ENCODE results near the gene CDR2. TPM values are rescaled to one million over a fixed set of nuclear protein-coding genes. Genes with fewer than 3 reads are reported as not detected.

Gene CDR2
- total RNA-seq, 1 donor from 2014 or later = 19.8 TPM

DNA sequence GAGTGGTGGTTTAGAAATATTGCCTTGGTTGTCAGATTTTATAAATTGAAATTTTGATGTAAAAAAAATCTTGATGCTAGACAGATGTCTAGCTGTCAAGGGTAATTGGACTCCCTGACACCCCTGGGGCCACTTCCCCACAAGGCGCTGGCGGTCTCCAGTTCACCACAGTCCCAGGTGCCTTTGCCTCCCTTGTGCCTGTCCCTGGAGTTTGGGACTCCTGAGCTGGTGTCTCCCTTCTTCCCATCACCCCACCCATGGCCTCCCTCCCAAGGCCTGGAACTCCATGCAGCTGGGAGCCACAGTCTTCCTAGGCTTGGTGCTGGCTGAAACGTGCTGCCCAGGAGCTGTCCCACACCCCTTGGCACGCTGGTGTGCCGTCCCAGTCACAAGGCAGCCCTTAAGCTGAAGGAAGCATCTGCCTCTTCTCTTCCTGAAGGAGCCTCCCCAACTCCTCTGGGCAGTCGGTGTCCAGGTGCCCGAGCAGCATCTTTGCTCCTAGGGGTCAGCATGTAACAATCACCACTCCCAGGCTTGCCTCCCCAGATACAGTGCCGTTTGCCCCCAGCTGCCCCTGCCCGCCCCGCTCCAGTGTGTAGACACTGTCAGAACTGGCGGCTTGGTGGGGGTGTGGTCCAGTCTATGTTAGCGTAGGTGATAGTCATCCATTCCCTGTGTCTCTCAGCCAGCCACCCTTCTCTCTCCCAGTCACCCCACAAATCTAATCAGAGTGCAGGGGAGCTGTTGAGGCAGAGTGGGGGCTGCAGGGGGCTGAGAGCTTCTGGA lies 51.1 kb downstream of the CDR2 start:
- DNase-seq = no peak

DNA sequence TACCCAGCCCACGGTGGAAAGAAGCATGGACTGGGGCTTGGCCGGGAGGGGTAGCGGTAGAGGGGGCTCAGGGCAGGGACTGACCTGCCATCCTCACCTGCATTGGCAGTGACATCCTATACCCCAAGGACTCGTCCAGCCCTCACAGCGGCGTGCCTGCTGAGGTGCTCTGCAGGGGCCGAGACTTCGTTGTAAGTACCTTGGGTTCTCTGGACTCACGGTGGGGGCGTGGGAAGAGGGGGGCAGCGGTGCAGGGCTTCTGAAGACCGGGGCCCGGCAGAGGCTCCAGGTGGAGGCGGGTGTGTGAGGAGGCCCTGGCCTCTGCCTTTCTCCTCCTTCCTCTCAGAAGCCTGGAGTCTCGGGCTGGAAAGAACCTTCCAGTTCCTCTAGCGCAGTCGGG lies 51.7 kb downstream of the CDR2 start:
- DNase-seq = no peak

DNA sequence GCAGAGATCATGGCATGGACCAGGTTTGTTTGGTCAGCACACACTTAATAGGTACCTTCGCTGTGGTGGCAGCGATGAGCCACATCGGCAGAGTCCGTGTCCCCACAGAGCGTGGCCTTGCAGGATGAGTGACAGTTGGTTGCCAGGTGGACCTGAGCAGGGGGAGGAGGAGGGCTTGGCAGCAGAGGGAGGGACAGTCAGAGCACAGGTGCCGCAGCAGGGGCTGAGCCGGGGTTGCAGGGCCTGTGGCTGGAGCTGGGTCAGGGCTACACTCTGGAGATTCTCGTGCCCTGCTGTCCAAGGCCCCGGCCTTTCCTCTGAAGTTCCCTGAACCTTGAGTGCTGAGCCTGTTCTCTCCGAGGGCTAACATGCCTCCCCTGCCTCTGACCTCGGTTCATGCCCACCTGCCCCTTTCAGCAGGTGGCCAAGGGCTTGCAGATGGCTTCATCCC lies 52.4 kb downstream of the CDR2 start:
- no peak for DNase-seq

DNA sequence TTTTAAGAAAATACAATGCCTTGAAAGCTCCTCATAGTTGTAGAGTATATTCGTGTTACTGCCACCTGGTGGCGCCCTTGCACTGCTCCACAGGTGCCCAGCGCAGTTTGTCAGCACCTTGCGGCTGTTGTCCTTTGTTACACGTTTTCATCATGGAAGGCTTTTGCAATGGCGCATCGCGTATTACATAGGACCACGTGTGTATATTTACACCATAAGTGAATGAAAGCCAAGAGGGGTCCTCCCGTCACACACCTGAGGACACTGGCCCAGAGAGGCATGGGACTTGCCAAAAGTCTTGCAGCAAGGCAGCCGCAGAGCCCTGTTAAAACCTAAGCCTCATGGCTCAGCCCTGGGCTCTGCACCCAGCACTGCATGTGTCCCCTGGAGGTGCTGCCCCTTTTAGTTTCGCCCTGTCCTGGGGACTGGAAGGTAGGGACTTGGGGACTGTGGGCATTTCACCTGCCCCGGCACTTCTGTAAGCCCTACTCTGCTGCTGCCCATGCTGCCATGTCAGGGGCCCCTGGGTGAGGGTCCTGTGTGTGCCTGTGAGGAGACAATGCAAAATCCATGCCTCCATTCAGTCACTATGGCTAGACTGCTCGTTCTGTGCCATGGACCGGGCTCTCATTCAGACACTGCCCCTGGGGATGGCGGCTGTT lies 52.9 kb downstream of the CDR2 start:
- peak; percentile 25 for DNase-seq

DNA sequence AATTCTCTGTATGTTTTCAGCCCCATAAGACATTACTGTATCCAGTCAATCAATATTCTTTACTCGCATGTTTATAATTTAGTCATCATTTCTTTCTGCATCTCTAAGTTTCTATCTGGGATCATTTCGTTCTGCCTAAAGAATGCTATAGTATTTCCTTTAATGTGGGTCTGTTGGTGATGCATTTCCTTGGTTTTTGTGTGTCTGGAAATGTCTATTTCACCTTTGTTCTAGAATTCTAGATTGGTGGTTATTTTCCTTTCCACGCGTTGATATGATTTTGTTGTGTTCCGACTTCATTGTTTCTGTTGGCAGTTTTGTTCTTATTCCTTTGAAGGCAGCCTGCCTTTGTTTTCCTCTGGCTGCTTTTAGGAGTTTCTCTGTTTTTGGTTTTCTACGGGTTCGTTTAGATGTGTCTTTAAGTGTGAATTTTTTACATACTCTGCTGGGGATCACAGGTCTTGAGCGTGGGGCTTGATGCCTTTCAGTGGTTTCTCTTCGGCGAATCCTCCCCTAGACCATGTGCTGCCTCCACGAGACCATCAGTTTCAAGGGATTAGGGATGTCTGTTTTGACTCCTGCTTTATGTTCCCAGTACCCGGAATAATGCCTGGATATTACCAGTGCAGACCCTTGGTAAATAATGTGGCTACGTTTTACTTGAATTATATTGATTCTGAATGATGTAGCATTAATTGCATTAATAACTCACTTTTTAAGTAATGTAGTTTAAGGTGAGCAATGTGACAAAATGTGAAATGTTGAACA lies 53.7 kb downstream of the CDR2 start:
- DNase-seq = no peak

DNA sequence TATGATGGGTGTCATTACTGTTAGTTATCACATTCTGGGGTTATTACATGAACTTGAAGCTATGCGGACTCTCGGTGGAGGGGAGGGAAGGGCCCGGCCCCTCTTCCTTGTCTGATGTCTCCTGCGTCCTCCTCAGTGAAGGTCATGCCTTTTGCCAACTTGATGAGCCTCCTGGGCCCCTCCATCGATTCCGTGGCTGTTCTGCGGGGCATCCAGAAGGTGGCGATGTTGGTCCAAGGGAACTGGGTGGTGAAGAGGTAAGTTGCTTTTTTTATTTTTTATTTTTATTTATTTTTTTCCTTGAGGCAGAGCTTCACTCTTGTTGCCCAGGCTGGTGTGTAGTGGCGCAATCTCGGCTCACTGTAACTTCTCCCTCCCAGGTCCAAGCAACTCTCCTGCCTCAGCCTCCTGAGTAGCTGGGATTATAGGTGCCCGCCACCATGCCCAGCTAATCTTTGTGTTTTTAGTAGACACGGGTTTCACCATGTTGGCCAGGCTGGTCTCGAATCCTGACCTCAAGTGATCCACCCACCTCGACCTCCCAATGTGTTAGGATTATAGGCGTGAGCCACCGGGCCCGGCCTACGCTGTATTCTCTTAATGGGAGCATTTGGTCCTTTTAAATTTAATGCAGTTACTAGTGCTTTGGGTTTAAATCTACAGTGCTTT lies 55.6 kb downstream of the CDR2 start:
- no peak for DNase-seq

DNA sequence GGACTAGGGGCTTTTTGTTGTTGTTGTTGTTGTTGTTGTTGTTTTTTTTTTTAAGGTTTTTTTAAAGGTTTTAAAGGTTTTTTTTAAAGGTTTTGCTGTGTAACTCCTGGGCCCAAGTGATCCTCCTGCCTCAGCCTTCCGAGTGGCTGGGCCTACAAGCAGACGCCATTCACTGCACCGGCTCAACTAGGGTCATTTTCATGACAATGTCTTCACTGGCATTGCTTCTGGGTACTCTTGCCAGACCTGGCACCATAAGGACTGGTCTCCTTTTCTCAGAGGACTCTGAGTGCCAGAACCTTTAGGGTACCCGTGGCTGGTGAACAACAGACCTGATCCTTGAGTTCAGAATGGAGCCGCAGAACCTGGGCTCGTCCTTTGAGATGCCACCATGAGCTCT lies 56.8 kb downstream of the CDR2 start:
- no peak for DNase-seq

DNA sequence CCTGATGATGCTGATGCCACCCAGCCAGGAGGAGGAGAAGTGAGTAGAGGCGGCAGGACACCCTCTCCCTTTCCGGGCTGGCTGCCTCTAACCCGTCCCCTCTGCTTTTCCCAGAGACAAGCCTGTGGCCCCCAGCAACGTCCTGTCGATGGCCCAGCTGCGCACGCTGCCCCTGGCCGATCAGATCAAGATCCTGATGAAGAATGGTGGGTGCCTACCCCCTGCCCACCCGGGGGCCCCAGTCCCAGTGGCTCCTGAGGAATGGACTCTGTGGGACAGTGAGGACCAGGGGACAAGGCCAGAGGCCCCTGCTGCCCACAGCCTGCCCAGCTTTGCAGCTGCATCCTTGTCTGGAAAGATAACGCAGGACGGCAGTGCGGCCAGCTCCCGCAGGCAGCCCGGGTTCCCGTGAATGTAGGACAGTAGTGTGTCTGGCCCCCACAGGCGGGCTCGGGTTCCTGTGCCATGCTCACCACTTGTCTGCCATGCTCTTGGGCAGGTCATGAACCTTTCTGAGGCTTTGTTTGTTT lies 57.4 kb downstream of the CDR2 start:
- DNase-seq = no peak

DNA sequence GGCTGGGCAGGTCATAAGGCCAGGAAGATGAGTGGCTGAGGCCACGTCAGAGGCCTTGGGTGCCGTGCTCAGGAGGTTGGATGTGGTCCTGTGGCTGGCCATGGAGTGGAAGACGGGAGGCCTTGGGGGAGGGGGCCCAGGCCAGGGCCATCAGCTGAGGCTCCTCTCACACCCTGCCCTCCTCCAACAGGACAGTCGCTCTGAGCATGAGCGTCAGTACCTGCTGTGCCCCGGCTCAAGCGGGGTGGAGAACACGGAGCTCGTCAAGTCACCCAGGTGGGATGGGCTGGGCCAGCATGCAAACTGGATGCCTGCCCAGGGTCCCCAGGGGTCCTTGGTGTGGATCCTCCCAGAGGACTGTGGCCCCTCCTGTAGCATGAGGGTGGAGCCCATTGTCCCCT lies 58.0 kb downstream of the CDR2 start:
- no peak for DNase-seq

DNA sequence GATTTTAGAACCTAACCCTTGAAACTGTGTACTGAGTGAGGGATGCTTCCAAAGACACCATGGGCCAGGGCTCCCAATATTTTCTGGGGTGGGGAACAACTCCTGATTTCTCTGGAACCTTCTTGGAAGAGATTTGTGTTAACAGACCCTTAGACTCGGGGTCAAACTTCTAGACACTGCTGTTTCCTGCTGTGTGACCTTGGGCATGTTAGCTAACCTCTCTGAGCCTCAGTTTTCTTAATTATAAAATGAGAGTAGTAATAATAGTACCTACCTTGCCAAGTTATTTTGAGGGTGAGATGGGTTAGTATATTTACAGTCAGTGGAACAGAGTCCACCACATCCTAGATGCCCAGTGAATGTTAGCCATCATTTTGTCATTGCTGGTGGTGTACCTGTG lies 58.4 kb downstream of the CDR2 start:
- DNase-seq = no peak

DNA sequence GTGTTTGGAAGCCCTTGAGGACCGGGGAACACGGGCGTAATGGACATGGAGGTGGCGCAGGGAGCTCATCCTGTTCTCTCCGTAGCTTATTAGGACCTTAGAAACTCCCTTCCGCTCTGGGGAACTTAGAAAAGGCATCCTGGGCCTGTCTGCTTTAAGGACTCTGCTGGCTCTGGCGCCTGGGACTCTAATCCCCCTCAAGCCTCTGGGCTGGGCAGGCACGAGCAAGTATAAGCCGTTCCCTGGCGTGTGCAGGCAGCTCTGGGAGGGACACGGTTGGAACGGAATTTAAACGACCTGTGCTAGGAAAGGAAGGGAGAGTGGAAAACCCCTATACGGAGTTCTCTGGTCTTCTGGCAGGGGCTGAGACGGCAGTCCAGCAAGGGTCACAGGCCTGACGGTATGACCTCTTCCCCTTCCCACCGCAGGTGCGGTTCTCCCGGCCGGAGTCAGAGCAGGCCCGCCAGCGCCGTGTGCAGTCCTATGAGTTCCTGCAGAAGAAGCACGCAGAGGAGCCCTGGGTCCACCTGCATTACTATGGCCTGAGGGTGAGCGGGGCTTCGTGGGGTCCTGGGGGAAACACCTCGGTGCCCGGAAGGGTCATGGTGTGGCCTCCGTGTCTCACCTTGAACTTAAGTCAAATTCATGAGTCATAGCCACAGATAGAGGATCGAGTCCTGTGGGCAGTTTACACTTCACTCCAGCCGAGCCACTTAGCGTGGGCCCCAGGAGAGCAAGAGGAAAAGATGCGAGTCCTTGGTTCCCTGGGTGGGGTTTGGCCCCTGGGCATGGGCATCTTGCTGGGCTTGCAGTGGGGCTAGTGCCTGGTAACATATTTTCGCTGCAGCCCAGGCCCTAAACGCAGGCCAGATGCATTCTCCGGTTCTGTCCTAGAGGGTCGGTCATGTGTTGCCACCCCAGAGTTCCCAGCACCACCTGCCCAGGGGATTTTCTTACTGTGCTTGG lies 59.5 kb downstream of the CDR2 start:
- no peak for DNase-seq

DNA sequence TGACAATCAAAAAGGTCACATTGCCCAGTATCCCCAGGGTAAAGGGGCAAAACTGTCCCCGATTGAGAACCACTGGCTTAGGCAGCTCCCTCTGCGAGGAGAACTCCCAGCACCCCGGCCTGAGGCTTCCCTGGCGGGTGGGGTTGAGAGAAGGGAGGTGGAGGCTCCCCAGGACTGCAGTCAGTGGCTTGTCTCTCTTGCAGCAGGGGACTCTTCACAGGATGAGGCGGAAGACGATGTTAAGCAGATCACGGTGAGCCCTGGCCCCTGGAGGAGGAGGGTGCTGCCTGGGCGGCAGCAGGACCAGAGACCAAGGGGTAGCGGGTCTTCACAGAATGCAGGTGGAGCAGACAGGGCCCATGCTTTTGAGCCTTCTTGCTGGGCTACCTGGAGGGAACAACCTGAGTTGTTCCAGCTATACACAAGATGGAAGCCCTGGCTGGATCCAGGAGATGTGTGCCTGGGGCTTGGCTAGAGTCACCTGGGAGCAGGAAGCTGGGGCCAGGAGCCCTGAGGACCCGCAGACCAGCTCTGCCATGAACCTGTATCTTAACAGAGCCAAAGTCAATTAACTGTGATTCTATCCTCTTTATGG lies 60.4 kb downstream of the CDR2 start:
- DNase-seq = no peak

DNA sequence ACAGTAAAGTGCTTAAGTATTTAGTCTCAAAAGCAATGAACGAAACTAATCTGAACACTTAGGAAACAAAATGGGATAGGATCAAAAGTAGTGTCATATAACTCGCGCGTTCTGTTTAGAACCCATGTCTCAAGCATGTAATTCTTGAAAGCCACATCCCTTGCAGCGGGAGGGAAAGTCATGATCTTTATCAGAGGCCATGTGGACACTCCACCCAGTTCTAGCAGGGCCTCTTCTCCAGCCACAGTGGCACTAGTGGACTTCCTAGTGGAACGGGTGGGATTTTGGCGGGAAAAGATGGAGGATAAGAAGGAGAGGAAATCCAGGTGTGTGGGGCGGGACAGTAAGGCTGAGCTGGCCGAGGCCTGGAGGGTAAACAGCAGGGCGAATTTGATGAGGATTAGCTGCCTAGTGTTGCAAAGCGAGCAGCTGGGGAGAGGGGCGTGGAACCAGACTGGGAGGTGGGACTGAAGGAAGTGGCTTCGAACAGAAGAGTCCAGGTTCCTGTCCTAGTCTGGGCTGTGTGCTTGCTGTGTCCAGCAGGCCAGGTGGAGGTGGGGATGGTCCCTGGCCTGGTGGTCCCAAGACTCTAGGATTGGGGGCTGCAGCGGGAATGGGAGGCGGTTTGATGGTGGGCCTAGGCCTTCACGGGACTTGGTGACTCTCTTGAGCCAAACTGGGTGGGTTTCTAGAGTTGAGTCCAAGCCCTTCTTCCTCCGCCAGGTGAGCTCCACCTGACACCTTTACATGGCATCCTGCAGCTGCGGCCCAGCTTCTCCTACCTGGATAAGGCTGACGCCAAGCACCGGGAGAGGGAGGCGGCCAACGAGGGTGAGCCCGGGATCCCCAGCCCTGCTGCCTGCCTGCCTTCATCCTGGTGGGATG lies 61.3 kb downstream of the CDR2 start:
- DNase-seq = no peak

DNA sequence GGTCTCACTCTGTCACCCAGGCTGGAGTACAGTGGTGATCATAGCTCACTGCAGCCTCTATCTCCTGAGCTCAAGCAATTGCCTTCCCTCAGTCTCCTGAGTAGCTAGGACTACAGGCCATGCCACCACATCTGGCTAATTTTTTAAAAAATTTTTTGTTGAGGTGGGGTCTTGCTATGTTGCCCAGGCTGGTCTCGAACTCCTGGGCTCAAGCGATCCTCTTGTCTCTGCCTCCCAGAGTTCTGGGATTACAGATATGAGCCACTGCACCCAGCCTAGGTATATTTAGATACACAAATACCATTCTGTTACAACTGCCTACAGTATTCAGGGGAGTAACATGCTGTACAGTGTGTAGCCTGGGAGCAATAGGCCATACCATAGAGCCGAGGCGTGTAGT lies 62.9 kb downstream of the CDR2 start:
- DNase-seq = no peak

DNA sequence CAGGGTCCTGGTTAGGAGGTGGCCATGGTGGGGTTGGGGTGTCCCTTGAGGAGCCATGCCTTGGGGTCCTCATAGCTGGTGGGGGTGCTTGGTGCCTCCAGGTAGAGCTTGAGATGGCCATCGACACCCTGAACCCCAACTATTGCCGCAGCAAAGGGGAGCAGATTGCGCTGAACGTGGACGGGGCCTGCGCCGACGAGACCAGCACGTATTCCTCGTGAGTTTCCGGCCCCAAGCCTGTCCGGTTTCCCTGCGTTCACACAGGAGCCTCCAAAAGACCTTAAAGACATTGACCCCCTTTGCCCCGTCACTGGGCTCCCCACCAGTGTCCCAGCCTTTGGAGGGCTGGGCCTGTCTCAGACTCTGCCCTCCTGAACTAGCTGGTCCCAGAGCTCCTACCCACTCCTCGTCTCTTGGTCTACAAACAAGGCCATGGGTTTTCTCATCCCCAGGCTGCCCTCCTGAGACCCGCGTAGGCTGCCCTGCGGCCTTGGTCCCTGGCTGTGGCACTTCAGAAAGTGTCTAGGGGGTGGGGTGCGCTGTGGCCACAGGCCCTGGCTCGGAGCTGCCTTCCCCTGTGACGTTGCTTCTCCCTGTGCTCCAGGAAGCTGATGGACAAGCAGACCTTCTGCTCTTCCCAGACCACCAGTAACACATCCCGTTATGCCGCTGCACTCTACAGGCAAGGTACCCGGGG lies 65.4 kb downstream of the CDR2 start:
- no peak for DNase-seq

DNA sequence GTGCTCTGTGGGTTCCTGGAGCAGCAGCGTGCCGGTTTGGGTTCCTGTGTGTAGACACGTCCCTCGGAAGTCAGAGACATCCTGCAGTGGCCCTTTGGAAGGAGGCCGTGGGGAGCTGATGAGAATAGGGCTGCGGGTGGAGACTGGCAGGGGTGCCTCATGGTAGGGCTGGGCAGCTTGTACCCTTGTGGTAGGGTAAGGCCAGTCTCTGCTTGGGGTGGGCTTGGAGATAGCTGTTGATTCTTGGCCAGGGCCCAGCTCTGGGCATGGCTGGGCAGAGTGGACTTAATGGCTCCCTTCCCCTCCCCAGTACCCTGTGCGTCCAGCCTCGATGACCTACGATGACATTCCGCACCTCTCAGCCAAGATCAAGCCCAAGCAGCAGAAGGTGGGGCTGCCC lies 66.6 kb downstream of the CDR2 start:
- DNase-seq = no peak

DNA sequence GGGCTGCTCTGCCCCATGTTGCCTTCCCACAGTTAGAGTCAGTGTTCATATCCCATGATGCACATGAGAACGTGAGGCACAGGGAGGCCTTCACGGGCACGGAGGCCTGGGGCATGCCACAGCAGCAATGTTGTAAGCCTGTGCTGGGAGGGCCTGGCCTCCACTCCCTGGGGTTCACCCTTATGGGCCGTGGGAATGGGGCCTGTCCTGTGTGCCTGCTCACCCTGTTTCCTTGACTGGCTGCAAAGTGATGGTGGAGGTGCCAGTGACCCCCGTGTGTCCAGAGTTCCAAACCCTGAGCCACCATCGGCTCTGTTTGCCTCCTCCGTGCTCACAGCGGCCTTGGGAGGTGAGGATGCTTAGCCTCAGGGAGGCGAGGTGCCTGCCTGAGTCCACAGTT lies 67.6 kb downstream of the CDR2 start:
- no peak for DNase-seq

DNA sequence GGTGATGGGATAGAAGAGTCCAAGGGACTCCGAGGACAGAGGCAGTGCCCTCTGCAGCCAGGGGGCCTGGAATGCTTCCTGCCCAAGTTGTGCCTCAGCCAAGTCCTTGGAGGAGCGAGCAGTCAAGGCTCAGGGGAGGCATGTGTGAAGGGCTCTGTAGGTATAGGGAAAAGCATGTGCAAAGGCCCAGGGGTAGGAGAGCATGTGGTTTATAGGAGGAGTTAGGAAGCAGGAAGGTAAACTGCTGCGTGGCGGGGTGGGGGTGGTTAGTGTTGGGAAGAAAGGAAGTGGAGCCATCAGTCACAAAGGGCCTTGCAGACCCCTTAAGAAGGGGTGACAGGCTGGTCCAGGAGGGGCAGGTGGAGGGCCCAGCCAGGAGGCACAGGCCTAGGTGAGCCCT lies 70.0 kb downstream of the CDR2 start:
- DNase-seq = no peak

DNA sequence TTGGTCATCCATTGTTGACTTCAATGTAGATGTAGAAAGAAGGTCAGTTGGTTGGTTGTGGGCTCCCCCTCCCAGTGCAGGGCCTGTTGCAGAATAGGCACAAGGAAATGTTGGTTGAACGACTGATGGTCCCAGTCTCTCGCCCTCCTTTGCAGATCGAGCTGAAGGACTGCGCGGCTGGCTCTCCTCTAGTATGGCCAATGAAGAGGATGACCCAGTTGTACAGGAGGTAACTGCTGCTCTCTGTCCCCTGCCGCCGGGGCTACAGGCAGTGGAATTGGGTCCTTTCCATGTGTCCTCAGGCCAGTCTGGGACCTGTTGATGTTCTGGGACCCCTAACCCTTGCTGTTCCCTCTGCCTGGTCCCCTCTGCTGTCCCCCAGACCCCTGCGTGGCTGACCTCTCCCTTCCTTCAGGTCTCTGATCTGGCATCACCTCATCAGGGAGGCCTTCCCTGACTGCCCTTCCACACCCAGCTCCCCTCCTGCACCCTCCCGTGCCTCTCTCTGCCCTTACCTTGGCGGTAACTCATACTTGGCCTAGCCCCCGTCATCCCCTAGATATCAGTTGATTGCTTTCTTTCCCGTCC lies 71.5 kb downstream of the CDR2 start:
- DNase-seq = no peak

Data from skin of body (tissue), 2 donors.